Natural killer cell treated with Interleukin-12 subunit alpha and Interleukin-12 subunit beta and Interleukin-15 and Interleukin-18, amount 100 ng/mL, for 72 hours (primary cell): ENCODE measurements around the gene ZNF157. TPM values are rescaled to one million over a fixed set of nuclear protein-coding genes. Genes with fewer than 3 reads are reported as not detected.
A peak's percentile ranks its signal among the peaks of the same experiment; 100 is the strongest.

ENCODE experiments used
- ATAC-seq, 2 donors: fragments of 150-1000 bp; cut with Tn5 transposase in 1 of 2; sonication (Bioruptor Pico), chemical (Tn5 transposase) in 1 of 2; 2 replicates each; pipeline ENCODE4 v1.10.0; 2021
- DNase-seq: peaks from one replicate; pipeline ENCODE4 v3.0.0; 2022; ENCODE audit warnings: low spot score
- H3K27ac Mint-ChIP-seq, 2 donors: 1 replicate in 1 of 2; 2 replicates in 1 of 2; pipeline ENCODE4 v1.8.0; 2022; ENCODE audit warnings: mixed read lengths in 2 of 2, mild to moderate bottlenecking in 1 of 2, moderate library complexity in 1 of 2
- H3K27me3 Mint-ChIP-seq, 2 donors: 1 replicate in 1 of 2; 2 replicates in 1 of 2; pipeline ENCODE4 v1.8.0; 2022; ENCODE audit warnings: mixed read lengths in 2 of 2
- H3K36me3 Mint-ChIP-seq: one replicate; pipeline ENCODE4 v1.8.0; 2022; ENCODE audit warnings: mixed read lengths
- H3K4me1 Mint-ChIP-seq, 2 donors: 1 replicate in 1 of 2; 2 replicates in 1 of 2; pipeline ENCODE4 v1.8.0; 2022; ENCODE audit warnings: low read depth in 2 of 2, mixed read lengths in 2 of 2, mild to moderate bottlenecking in 1 of 2
- H3K4me3 Mint-ChIP-seq: one replicate; pipeline ENCODE4 v1.8.0; 2022; ENCODE audit warnings: mixed read lengths
- H3K9me3 Mint-ChIP-seq: 2 replicates; pipeline ENCODE4 v1.8.0; 2022; ENCODE audit warnings: mixed read lengths
- total RNA-seq, 2 donors: library from RNA; stranded (reverse); gene quantifications; one replicate each; pipeline ENCODE4 v1.2.3, GENCODE V29; 2022

Gene ZNF157
- total RNA-seq, 2 donors from 2014 or later, result 0.31 to 0.61 TPM

DNA sequence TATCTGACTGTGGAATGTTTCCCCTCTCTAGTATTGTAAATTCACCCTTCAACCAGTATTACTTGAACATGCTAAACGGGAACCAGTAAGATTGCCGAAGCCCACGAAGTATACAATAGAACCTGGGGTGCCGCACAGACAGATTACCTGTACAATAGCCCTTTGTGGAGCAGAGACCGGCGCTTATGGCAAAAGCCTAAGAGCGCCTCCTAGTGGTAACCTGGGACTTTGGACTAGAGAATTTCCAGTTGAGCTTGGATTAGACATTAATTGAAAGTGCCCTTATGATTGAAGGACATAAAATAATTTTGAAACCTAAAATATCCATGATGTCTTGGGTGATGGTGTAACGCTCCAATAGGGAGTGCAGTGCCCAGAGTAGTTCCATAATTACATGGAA lies 14.1 kb downstream of the ZNF157 start:
- peaks cover 0 to 9% of the 10 kb centered on the region in 2 donors for H3K4me1 Mint-ChIP-seq
- H3K9me3 Mint-ChIP-seq, result no peaks in the 10 kb centered on the region
- H3K27me3 Mint-ChIP-seq, result peaks cover 0 to 8% of the 10 kb centered on the region in 2 donors
- peak; percentile 75 for DNase-seq
- no peaks in the 10 kb centered on the region for H3K36me3 Mint-ChIP-seq
- no peak overlapping the region for H3K27ac Mint-ChIP-seq
- no peak overlapping the region for H3K4me3 Mint-ChIP-seq
- peak in 1 of 2 donors; percentile 48 for ATAC-seq

DNA sequence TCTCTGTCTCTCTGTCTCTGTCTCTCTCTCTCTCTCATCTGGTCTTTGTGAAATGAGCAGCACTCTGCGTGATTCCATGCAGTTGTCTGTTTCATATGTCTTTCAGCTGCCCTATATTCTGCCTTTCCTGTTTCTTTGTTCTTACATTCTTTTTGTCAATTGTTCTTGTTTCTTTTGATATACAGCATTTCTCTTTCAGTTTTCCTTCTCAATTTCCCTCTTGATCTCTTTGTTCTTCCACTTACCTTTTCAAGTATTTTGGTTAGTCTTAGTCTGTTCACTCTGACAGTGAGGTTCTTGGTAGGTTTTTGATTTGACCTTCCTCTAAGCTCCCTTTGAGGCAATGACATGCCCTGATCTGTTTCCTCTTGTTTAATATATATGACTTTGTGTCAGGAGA lies 20.4 kb downstream of the ZNF157 start:
- Mint-ChIP-seq H3K36me3 (no peaks in the 10 kb centered on the region), H3K9me3 (no peaks in the 10 kb centered on the region), H3K4me1 (no peaks in the 10 kb centered on the region), H3K27me3 (peaks cover 0 to 9% of the 10 kb centered on the region in 2 donors), H3K4me3 (no peak overlapping the region), H3K27ac (no peak overlapping the region)
- no peak for ATAC-seq
- DNase-seq, result no peak

DNA sequence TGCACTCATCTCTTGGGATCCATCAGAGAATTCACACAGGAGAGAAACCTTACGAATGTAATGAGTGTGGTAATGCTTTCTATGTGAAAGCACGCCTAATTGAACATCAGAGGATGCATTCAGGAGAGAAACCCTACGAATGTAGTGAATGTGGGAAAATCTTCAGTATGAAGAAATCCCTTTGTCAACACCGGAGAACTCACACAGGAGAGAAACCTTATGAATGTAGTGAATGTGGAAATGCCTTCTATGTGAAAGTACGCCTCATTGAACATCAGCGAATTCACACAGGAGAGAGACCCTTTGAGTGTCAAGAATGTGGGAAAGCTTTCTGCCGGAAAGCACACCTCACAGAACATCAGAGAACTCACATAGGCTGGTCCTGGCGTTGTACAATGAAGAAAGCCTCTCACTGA lies 42.8 kb downstream of the ZNF157 start:
- ATAC-seq (no peak), DNase-seq (no peak)
- no peak overlapping the region for H3K4me3 Mint-ChIP-seq
- H3K9me3 Mint-ChIP-seq, result peaks cover 14% of the 10 kb centered on the region
- no peaks in the 10 kb centered on the region for H3K4me1 Mint-ChIP-seq
- peaks cover 24% of the 10 kb centered on the region for H3K36me3 Mint-ChIP-seq
- peaks cover 0 to 2% of the 10 kb centered on the region in 2 donors for H3K27me3 Mint-ChIP-seq
- no peak overlapping the region for H3K27ac Mint-ChIP-seq

DNA sequence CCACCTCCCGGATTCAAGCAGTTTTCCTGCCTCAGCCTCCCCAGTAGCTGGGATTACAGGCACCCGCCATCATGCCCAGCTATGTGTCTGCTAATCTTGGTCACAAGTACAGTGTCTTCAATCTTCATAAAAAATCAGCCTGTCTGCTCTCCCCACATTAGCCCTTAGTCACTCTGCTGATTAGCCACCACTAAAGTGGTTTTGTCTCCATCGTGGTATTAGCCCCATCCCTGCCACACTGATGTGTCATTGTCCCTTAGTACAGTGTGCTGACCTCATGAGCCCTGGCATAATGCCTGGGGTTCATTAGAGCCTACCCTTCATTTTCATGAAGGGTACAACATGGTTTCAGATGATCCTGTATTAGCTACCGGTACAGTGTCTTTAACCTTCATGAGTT lies 49.9 kb downstream of the ZNF157 start:
- DNase-seq (no peak), ATAC-seq (peak in 1 of 2 donors; percentile 46)
- Mint-ChIP-seq H3K4me3 (no peak overlapping the region), H3K9me3 (no peaks in the 10 kb centered on the region), H3K36me3 (peaks cover 6% of the 10 kb centered on the region), H3K27ac (no peak overlapping the region), H3K4me1 (no peaks in the 10 kb centered on the region), H3K27me3 (peaks cover 0 to 3% of the 10 kb centered on the region in 2 donors)

DNA sequence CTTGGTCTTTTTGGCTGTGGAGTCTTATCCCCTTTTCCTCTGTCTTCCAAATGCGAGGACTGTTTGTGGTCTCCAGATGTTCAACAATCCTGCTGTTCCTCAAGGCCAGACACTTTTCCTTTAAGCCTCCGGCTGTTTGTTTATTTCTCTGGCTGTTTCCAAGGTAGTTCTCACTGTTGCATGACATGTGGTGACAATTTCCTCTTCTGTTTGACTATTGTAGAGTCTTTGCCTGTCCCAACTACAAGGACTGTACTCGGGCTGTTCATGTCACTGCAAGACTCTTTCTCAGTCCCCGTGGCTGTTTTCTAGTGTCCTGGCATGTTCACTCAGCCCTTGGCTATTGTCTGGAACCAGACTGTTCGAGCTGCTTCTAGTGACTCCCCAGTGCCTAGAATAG lies 50.6 kb downstream of the ZNF157 start:
- no peak overlapping the region for H3K27ac Mint-ChIP-seq
- peaks cover 0 to 3% of the 10 kb centered on the region in 2 donors for H3K27me3 Mint-ChIP-seq
- no peaks in the 10 kb centered on the region for H3K9me3 Mint-ChIP-seq
- H3K36me3 Mint-ChIP-seq, result peaks cover 6% of the 10 kb centered on the region
- no peak overlapping the region for H3K4me3 Mint-ChIP-seq
- H3K4me1 Mint-ChIP-seq, result no peaks in the 10 kb centered on the region
- DNase-seq (no peak), ATAC-seq (no peak)

DNA sequence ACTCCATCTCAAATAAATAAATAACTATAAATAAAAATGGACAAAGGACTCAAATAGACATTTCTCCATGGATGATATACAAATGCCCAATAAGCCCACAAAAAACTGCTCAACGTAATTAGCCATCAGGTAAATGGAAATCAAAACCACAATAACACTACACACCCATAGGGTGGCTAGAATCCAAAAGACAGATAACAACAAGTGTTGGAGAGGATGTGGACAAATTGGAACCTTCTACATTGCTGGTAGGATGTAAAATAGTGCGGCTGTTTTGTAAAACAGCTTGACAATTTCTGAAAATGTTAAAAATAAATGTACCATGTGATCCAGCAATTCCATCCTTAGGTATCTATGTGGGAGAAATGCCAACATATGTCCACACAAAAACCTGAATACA lies 52.1 kb downstream of the ZNF157 start:
- Mint-ChIP-seq H3K36me3 (peaks cover 6% of the 10 kb centered on the region), H3K27ac (no peak overlapping the region), H3K4me1 (no peaks in the 10 kb centered on the region), H3K27me3 (peaks cover 0 to 10% of the 10 kb centered on the region in 2 donors), H3K4me3 (no peak overlapping the region), H3K9me3 (no peaks in the 10 kb centered on the region)
- ATAC-seq (no peak), DNase-seq (no peak)

DNA sequence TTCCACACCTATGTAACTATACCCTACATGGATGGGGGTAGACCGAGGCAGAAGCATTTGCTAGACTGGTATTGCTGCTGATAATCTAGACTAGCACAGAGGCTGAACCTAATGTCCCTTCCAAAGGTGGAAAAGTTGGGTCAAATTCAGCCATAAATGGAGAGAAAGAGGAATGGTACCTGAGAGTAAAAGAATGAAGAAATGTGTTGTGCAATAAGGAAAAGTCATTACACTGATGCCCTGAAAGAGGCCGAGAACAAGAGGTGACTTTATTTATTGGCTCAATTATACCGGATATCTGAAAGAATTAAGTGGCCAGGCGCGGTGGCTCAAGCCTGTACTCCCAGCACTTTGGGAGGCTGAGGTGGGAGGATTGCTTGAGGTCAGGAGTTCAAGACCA lies 60.5 kb downstream of the ZNF157 start:
- ATAC-seq, result no peak
- no peak for DNase-seq
- H3K4me3 Mint-ChIP-seq, result no peak overlapping the region
- H3K27me3 Mint-ChIP-seq, result peaks cover 0 to 10% of the 10 kb centered on the region in 2 donors
- H3K36me3 Mint-ChIP-seq, result no peaks in the 10 kb centered on the region
- H3K9me3 Mint-ChIP-seq, result no peaks in the 10 kb centered on the region
- no peaks in the 10 kb centered on the region for H3K4me1 Mint-ChIP-seq
- H3K27ac Mint-ChIP-seq, result no peak overlapping the region

DNA sequence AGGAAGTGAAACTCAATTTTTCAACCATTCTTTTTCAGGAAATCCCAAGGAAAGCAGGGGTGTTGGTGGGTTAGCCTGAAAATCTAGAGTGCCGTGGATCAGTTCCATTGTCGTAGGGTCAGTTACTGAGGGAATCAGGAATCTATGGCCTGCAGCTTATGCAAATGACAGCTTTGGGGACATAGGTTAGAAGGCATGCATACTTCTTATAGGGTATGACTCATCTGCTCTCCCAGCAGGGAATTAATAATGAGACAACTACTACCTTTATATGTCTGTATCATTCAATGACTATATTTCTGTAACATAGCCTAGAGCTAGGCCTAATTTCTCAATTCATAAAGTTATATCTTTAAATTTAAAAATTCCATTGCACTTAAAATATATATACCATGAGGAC lies 76.1 kb downstream of the ZNF157 start:
- no peak for DNase-seq
- H3K4me1 Mint-ChIP-seq, result no peaks in the 10 kb centered on the region
- H3K27me3 Mint-ChIP-seq, result peaks cover 0 to 2% of the 10 kb centered on the region in 2 donors
- peaks cover 15% of the 10 kb centered on the region for H3K9me3 Mint-ChIP-seq
- H3K36me3 Mint-ChIP-seq, result peaks cover 40% of the 10 kb centered on the region
- no peak overlapping the region for H3K27ac Mint-ChIP-seq
- H3K4me3 Mint-ChIP-seq, result no peak overlapping the region
- ATAC-seq, result no peak

DNA sequence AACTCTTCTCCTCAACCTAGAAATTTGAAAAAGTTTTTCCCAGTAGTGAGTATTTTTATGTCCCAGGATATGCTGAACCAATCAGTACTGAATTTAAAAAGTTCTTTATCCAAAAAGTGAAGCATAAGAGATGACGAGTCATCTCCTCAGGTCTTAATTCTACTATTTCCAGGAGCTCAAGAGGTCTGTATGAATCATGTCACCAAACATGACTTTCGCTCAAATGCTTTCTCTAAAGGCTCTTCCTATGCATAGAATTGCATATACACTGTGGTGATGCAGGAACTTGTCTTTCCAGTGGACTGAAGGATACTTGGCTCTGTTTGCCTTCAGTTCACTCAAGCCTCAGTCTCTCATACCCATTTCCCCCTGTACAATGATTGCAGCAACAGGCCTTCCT lies 76.6 kb downstream of the ZNF157 start:
- ATAC-seq (no peak), DNase-seq (no peak)
- Mint-ChIP-seq H3K4me1 (no peaks in the 10 kb centered on the region), H3K36me3 (peaks cover 40% of the 10 kb centered on the region), H3K9me3 (peaks cover 15% of the 10 kb centered on the region), H3K27me3 (peaks cover 0 to 2% of the 10 kb centered on the region in 2 donors), H3K27ac (no peak overlapping the region), H3K4me3 (no peak overlapping the region)

DNA sequence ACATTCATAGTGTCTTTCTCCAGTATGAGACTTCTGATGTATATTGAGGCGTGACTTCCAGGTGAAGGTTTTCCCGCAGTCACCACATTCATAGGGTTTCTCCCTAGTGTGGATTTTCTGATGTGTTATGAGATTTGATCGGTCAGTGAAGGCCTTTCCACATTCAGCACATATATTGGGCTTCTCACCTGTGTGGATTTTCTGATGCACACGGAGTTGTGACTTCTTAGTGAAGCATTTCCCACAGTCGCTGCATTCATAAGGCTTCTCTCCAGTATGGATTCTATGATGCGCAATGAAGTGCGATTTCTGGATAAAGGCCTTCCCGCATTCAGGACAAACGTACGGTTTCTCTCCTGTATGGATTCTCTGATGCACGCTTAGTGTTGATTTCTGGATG lies 77.2 kb downstream of the ZNF157 start:
- Mint-ChIP-seq H3K36me3 (peaks cover 43% of the 10 kb centered on the region), H3K27ac (no peak overlapping the region), H3K4me1 (no peaks in the 10 kb centered on the region), H3K27me3 (peaks cover 0 to 2% of the 10 kb centered on the region in 2 donors), H3K9me3 (peaks cover 15% of the 10 kb centered on the region), H3K4me3 (no peak overlapping the region)
- no peak for DNase-seq
- ATAC-seq, result no peak

DNA sequence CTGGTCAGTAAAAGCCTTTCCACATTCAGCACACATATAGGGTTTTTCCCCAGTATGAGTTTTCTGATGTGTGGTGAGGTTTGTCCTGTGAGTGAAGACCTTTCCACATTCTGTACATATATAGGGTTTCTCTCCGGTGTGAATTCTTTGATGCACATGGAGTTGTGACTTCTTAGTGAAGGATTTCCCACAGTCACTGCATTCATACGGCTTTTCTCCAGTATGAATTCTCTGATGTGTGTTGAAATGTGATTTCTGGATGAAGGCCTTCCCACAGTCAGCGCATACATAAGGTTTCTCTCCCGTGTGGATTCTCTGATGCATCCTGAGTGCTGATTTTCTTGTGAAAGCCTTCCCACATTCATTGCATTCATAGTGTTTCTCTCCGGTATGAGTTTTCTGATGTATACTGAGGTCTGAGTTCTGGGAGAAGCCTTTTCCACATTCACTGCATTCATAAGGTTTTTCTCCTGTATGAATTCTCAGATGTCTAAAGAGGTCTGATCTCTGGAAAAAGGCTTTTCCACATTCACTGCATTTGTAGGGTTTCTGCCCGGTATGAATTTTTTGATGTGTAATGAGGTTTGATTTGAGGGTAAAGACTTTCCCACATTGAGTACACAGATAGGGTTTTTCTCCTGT lies 77.9 kb downstream of the ZNF157 start:
- Mint-ChIP-seq H3K4me3 (no peak overlapping the region), H3K27ac (no peak overlapping the region), H3K27me3 (peaks cover 0 to 2% of the 10 kb centered on the region in 2 donors), H3K36me3 (peaks cover 48% of the 10 kb centered on the region), H3K4me1 (no peaks in the 10 kb centered on the region), H3K9me3 (peaks cover 15% of the 10 kb centered on the region)
- DNase-seq (no peak), ATAC-seq (no peak)

DNA sequence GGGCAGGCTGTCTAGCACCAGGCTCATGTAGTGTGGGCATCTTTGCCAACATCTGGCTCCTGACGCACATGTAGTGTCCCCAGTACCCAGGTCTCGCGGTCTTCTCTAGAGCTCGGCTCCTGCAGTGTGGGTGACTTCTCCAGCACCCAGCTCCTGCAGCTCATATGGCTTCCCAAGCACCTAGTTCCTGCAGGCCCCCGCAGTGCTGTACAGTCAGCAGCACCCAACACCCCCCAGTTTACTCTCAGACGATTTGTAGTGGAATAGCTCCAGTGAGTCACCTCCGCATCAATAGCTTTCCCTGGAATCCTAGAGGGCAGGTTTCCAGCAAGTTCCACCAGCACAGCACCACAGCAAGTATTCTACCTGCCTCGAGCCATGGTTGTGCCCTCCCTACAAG lies 81.7 kb downstream of the ZNF157 start:
- Mint-ChIP-seq H3K4me1 (no peaks in the 10 kb centered on the region), H3K4me3 (no peak overlapping the region), H3K9me3 (peaks cover 15% of the 10 kb centered on the region), H3K36me3 (peaks cover 60% of the 10 kb centered on the region), H3K27ac (no peak overlapping the region), H3K27me3 (peaks cover 0 to 2% of the 10 kb centered on the region in 2 donors)
- no peak for DNase-seq
- ATAC-seq, result no peak

DNA sequence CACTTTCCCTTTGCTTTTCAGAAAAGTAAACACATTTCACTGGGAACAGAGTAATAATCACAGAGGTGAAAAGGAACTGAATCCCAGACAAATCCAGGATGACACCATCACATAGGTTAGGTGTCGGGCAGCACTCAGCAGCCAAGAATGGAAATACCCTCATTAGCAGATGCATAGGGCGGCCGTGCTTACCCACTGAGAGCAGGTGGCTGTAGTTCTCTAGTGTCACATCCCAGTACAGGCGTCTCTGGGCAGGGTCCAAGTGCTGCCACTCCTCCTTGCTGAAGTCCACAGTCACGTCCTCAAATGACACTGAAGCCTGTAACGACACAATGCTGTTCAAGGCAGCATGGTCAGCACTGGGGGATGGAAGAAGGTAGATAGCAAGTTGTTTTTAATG lies 85.7 kb downstream of the ZNF157 start:
- no peak for DNase-seq
- Mint-ChIP-seq H3K4me3 (no peak overlapping the region), H3K9me3 (no peaks in the 10 kb centered on the region), H3K4me1 (peaks cover 0 to 5% of the 10 kb centered on the region in 2 donors), H3K27ac (no peak overlapping the region), H3K36me3 (peaks cover 25% of the 10 kb centered on the region), H3K27me3 (peaks cover 0 to 2% of the 10 kb centered on the region in 2 donors)
- ATAC-seq, result no peak

DNA sequence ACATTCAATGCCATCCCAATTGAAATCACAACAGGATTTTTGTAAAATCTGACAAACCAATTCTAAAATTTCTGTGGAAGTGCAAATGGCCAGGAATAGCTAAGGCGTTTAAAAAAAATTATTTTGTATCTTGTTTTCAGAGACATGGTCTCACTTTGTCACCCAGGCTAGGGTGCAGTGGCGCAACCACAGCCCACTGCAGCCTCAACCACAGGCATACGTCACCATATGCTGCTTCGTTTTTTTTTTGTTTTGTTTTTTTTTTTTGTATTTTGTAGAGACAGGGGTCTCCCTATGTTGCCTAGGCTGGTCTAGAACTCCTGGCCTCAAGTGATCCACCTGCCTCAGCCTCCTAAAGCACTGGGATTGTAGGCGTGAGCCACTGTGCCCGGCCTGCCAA lies 88.2 kb downstream of the ZNF157 start:
- H3K27me3 Mint-ChIP-seq, result peaks cover 0 to 2% of the 10 kb centered on the region in 2 donors

DNA sequence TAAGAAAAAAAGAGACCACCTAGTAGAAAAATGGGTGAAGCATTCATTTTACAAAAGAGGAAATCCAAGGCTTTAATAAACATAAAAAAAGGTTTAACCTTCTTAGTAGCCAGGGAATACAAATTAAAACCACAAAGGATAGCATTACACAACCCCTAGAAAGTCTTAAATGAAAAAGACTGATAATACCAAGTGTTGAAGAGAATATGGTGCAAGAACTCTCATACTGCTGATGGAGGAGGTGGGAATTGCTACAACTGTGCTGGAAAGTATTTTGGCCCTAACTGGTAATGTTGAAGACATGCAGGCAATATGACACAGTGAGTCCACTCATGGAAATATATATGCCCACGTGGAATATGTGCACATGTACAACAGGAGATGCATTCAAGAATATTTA lies 90.2 kb downstream of the ZNF157 start:
- peaks cover 12% of the 10 kb centered on the region for H3K36me3 Mint-ChIP-seq
- no peak overlapping the region for H3K4me3 Mint-ChIP-seq
- no peak overlapping the region for H3K27ac Mint-ChIP-seq
- ATAC-seq, result no peak
- no peaks in the 10 kb centered on the region for H3K9me3 Mint-ChIP-seq
- peaks cover 5 to 8% of the 10 kb centered on the region in 2 donors for H3K4me1 Mint-ChIP-seq
- no peak for DNase-seq
- peaks cover 0 to 2% of the 10 kb centered on the region in 2 donors for H3K27me3 Mint-ChIP-seq

More for the DNA sequence above, 88.2 kb downstream of the ZNF157 start:
- H3K36me3 Mint-ChIP-seq, result peaks cover 22% of the 10 kb centered on the region
- no peaks in the 10 kb centered on the region for H3K9me3 Mint-ChIP-seq
- DNase-seq (no peak), ATAC-seq (peak in 1 of 2 donors; percentile 57)
- H3K4me3 Mint-ChIP-seq, result peak overlapping the region; percentile 8
- peak overlapping the region in 1 of 2 donors; percentile 10 for H3K27ac Mint-ChIP-seq
- H3K4me1 Mint-ChIP-seq, result peaks cover 5% of the 10 kb centered on the region in 2 donors
